Activated CD8-positive, alpha-beta T cell treated with anti-CD3 and anti-CD28 coated beads for 36 hours (primary cell): ENCODE results near the gene PAAF1. TPM values are rescaled to one million over a fixed set of nuclear protein-coding genes. Genes with fewer than 3 reads are reported as not detected.
A peak's percentile ranks its signal among the peaks of the same experiment; 100 is the strongest.
"Not testable (repeated sequence)": the region's sequence is repeated elsewhere in the genome, so short reads cannot be mapped to it uniquely, and the experiment has no call there.

ENCODE experiments used
- ATAC-seq: fragments of 200-7000 bp; cut with Tn5 transposase; one replicate; pipeline ENCODE4 v1.10.0; 2021; ENCODE audit warnings: mild to moderate bottlenecking, moderate library complexity
- CTCF ChIA-PET: fragments of 350-600 bp; sonication (Branson Sonifier 250); formaldehyde crosslinking; loops from one replicate; lab custom pipeline; 2021; ENCODE audit warnings: antibody characterized with exemption; lab: Charles Lee
- POLR2A ChIA-PET: fragments of 350-600 bp; sonication (Branson Sonifier 250); formaldehyde crosslinking; loops from one replicate; lab custom pipeline; 2021; ENCODE audit warnings: antibody characterized with exemption; lab: Charles Lee
- DNase-seq: peaks from one replicate; pipeline ENCODE4 v3.0.0-alpha.2; 2020
- H3K27ac Mint-ChIP-seq: one replicate; pipeline ENCODE4 v1.8.0; 2021; ENCODE audit warnings: mild to moderate bottlenecking, mixed read lengths
- H3K27me3 Mint-ChIP-seq: one replicate; pipeline ENCODE4 v1.8.0; 2021; ENCODE audit warnings: mixed read lengths
- H3K36me3 Mint-ChIP-seq: one replicate; pipeline ENCODE4 v1.8.0; 2021; ENCODE audit warnings: low read depth, mixed read lengths
- H3K4me1 Mint-ChIP-seq: one replicate; pipeline ENCODE4 v1.8.0; 2021; ENCODE audit warnings: low read depth, mixed read lengths
- H3K4me3 Mint-ChIP-seq: one replicate; pipeline ENCODE4 v1.8.0; 2021; ENCODE audit warnings: mild to moderate bottlenecking, moderate library complexity, mixed read lengths
- H3K9me3 Mint-ChIP-seq: one replicate; pipeline ENCODE4 v1.8.0; 2021; ENCODE audit warnings: mixed read lengths
- intact Hi-C: fragments of 100-400 bp; cut with micrococcal nuclease; formaldehyde crosslinking; loops from one replicate; pipeline ENCODE4 v1.10.0; 2022
- total RNA-seq, 2 experiments: library from RNA; stranded (reverse); gene quantifications; one replicate each; pipeline ENCODE4 v1.2.3, GENCODE V29; 2021
- TF ChIP-seq, protein P1 (sequence below): fragments of 200-600 bp; IDR thresholded peaks from one replicate; pipeline ENCODE4 v1.8.0; 2022; ENCODE audit warnings: antibody characterized with exemption, mild to moderate bottlenecking

PAAF1 gene
- total RNA-seq, 2 experiments from 2014 or later = 32.5 to 34.9 TPM

DNA sequence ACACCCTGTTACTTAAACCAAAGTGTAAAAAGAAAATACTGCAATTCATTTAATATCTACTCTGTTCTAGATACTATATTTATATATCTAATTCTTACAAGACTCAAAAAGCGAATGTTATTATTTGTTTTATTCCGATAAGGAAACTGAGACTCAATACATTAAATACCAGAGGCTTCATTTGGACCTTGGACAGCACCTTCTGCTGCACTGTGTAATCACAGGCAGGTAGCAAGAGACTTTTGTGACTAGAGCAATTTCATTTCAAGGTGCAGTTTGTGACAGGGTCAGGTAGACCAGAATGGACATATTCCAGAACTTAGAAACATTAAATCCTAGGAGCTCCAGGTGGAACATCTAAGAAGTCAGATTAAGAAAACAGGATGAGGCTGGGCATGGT lies 52.6 kb downstream of the PAAF1 start:
- Mint-ChIP-seq H3K4me1 (no peaks in the 10 kb centered on the region), H3K4me3 (no peak overlapping the region), H3K36me3 (peaks cover 16% of the 10 kb centered on the region), H3K27ac (no peak overlapping the region), H3K9me3 (no peaks in the 10 kb centered on the region), H3K27me3 (no peaks in the 10 kb centered on the region)
- ChIA-PET POLR2A (no interaction called here), CTCF (no interaction called here)
- TF ChIP-seq, protein P1, sequence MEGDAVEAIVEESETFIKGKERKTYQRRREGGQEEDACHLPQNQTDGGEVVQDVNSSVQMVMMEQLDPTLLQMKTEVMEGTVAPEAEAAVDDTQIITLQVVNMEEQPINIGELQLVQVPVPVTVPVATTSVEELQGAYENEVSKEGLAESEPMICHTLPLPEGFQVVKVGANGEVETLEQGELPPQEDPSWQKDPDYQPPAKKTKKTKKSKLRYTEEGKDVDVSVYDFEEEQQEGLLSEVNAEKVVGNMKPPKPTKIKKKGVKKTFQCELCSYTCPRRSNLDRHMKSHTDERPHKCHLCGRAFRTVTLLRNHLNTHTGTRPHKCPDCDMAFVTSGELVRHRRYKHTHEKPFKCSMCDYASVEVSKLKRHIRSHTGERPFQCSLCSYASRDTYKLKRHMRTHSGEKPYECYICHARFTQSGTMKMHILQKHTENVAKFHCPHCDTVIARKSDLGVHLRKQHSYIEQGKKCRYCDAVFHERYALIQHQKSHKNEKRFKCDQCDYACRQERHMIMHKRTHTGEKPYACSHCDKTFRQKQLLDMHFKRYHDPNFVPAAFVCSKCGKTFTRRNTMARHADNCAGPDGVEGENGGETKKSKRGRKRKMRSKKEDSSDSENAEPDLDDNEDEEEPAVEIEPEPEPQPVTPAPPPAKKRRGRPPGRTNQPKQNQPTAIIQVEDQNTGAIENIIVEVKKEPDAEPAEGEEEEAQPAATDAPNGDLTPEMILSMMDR = no peak
- ATAC-seq (no peak), DNase-seq (no peak)
- intact Hi-C loops = no loop called here

DNA sequence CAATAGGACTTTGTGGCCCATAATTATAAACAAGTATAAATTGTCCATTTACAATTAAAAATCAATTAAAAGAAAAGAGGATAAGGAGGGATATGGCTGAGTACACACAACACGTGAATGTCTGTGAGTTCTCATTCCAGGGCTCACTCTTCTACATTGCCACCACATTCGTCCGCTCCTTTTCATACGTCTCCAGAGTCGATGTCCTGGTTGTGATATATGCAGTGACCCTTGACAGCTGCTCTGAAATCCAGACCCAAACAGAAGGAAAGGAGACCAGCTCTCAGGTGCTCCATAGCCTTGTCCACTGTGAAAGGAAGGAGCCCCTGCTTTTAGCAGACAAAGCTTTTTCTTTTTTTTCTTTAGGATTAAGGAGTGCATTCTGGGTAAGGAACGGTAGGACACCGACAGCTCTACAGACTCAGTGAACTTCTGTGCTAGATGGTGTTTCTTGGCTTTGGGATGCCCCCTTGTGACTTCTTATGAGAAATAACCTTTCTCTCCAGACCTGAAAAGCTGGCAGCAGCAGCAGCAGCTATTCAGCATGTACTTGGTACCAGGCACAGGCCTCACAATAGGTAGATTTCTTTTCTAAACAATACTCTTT lies 54.3 kb downstream of the PAAF1 start:
- H3K27ac Mint-ChIP-seq = no peak overlapping the region

DNA sequence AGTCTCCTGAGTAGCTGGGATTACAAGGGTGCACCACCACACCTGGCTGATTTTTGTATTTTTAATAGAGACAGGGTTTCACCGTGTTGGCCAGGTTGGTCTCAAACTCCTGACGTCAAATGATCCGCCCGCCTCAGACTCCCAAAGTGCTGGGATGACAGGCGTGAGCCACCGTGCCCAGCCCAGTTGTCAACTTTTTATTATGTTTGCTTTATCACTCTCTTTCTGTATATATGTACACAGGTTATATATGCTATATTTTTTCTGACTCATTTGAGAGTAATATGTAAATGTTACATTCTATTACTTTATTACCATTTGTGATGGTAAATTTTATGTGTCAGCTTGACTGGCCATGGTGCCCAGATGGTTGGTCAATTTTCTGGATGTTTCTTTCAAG lies 55.2 kb downstream of the PAAF1 start:
- H3K36me3 Mint-ChIP-seq = peaks cover 18% of the 10 kb centered on the region
- no peaks in the 10 kb centered on the region for H3K4me1 Mint-ChIP-seq
- POLR2A ChIA-PET = no interaction called here

More for the DNA sequence above, 54.3 kb downstream of the PAAF1 start:
- TF ChIP-seq, protein P1 = no peak
- H3K27me3 Mint-ChIP-seq = no peaks in the 10 kb centered on the region
- DNase-seq (peak; percentile 31), ATAC-seq (peak; percentile 80)
- no peaks in the 10 kb centered on the region for H3K4me1 Mint-ChIP-seq
- peaks cover 17% of the 10 kb centered on the region for H3K36me3 Mint-ChIP-seq
- ChIA-PET POLR2A (no interaction called here), CTCF (interaction anchor here (1.0 to 1.4 kb wide), 2 partner anchors 11 to 64 kb away, joined by 3 read pairs; no protein-coding TSS in a partner anchor)
- H3K9me3 Mint-ChIP-seq = no peaks in the 10 kb centered on the region
- no peak overlapping the region for H3K4me3 Mint-ChIP-seq
- intact Hi-C loops = no loop called here

DNA sequence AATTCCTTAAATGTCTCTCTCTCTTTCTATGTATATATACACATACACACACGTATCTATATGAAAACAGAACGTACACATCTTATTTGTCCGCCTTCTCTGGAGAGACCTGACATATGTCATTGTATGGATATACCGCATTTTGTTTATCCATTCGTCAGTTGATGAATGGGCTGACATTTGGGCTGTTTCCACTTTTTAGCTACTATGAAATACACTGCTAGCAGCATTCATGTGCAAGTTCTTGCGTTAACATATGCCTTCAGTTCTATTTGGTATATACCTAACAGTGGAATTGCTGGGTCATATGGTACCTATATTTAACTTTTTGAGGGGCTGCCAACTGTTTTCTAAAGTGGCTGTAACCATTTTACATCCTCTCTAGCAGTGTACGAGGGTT lies 56.0 kb downstream of the PAAF1 start:
- POLR2A ChIA-PET = no interaction called here
- H3K9me3 Mint-ChIP-seq = no peaks in the 10 kb centered on the region
- H3K4me3 Mint-ChIP-seq = no peak overlapping the region
- no peak for DNase-seq
- H3K27me3 Mint-ChIP-seq = no peaks in the 10 kb centered on the region
- CTCF ChIA-PET = interaction anchor here (0.9 kb wide), 1 partner anchor 8 kb away, joined by 3 read pairs; no protein-coding TSS in a partner anchor
- no peak for ATAC-seq
- TF ChIP-seq, protein P1 = no peak
- peaks cover 17% of the 10 kb centered on the region for H3K36me3 Mint-ChIP-seq
- no peaks in the 10 kb centered on the region for H3K4me1 Mint-ChIP-seq
- intact Hi-C loops = no loop called here
- no peak overlapping the region for H3K27ac Mint-ChIP-seq

More for the DNA sequence above, 55.2 kb downstream of the PAAF1 start:
- CTCF ChIA-PET = interaction anchor here (0.9 to 1.4 kb wide), 2 partner anchors 9 to 10 kb away, joined by 3 read pairs; no protein-coding TSS in a partner anchor
- Mint-ChIP-seq H3K27ac (no peak overlapping the region), H3K4me3 (no peak overlapping the region), H3K27me3 (no peaks in the 10 kb centered on the region), H3K9me3 (no peaks in the 10 kb centered on the region)
- no peak for ATAC-seq
- TF ChIP-seq, protein P1 = no peak
- DNase-seq = no peak
- intact Hi-C loops = no loop called here

DNA sequence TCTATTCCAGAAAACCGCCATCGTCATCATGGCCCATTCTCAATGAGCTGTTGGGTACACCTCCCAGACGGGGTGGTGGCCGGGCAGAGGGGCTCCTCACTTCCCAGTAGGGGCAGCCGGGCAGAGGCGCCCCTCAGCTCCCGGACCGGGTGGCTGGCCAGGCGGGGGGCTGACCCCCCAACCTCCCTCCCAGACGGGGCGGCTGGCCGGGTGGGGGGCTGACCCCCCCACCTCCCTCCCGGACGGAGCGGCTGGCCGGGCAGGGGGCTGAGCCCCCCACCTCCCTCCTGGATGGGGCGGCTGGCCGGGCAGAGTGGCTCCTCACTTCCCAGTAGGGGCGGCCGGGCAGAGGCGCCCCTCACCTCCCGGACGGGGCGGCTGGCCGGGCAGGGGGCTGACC lies 59.2 kb downstream of the PAAF1 start:
- intact Hi-C loops, POLR2A ChIA-PET, H3K27ac Mint-ChIP-seq, ATAC-seq, CTCF ChIA-PET, H3K27me3 Mint-ChIP-seq, DNase-seq, H3K4me3 Mint-ChIP-seq, H3K4me1 Mint-ChIP-seq, H3K9me3 Mint-ChIP-seq: not testable (repeated sequence)
- peaks cover 18% of the 10 kb centered on the region for H3K36me3 Mint-ChIP-seq
